Measurements from ENCODE around the gene MRPL30.
"Not testable (repeated sequence)": the region's sequence is repeated elsewhere in the genome, so short reads cannot be mapped to it uniquely, and the experiment has no call there.

Gene MRPL30

DNA sequence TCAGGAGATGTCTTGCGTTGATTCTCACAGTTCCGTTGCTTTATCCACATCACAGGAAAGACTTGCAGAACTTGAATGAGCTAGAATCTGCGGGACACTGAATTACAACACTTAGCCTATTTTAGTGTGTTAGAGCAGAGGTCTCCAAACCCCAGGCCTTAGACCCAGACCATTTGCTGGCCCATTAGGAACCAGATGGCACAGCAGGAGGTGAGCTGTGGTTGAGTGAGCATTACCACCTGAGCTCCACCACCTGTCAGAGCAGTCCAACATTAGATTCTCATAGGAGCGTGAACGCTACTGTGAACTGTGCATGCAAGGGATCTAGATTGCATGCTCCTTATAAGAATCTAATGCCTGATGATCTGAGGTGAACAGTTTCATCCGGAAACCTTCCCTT is 3.8 kb downstream of the MRPL30 start:
- no peak for DNase-seq (ENCODE audit: low spot score)

DNA sequence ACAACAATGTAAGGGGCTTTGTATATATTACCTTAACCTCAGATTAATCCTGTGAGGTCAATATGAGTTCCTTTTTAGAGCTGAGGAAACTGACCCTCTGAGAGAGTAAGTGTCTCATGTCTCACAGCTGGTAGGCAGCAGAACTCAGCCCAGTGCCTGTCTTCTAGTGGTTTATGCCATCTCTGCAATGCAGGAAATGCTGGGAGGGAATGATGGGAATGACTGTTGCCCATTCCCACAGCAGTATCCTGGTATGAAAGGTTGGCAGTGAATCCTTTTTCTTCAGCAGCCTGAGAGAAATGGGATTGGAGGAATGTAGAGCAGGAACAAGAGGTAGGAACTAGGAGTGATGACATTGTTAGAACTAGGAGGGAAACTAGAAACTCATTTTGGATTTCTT is 6.0 kb downstream of the MRPL30 start:
- DNase-seq (ENCODE audit: low spot score) = no peak

DNA sequence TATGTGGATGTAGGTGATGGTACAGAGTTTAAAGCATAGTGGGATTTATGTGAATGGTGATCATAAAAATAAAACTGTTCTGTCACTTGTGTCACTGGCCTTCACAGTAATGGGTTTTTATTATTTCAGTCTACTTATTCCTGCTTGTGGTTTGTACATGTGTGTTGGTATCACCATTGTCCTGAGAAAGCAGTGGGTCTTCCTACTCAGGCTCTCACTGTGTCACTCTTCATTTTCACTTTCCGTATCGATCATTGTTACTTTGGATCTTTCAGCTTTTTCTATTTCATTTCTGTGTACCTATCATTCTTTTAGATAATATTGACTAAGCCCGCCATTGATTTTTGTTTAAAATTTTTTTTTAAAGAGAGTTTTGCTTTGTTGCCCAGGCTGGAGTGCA is 7.4 kb downstream of the MRPL30 start:
- DNase-seq (ENCODE audit: low spot score) = no peak

DNA sequence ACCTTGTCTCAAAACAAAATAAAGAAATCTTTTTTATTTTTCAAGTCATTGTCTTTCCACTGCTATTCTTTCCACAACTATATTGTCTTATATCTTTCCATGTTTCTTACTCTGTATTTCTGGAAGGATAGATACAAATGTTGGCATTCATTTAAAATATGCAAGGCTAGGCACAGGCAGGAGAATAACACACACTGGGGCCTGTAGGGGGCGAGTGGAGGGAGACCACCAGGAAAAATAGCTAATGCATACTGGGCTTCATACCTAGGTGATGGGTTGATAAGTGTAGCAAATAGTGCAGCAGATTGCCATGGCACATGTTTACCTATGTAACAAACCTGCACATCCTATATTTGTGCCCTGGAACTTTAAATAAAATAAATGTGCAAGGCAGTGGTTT is 9.6 kb downstream of the MRPL30 start:
- DNase-seq (ENCODE audit: low spot score) = no peak

DNA sequence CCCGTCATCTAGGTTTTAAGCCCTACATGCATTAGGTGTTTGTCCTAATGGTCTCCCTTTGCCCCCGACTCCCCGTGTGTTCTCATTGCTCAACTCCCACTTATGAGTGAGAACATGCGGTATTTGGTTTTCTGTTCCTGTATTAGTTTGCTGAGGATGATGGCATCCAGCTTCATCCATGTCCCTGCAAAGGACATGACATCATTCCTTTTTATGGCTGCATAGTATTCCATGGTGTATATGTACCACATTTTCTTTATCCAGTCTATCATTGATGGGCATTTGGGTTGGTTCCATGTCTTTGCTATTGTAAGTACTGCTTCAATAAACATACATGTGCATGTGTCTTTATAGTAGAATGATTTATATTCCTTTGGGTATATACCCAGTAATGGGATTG is 11.4 kb downstream of the MRPL30 start:
- not testable (repeated sequence) for DNase-seq (ENCODE audit: low spot score)

DNA sequence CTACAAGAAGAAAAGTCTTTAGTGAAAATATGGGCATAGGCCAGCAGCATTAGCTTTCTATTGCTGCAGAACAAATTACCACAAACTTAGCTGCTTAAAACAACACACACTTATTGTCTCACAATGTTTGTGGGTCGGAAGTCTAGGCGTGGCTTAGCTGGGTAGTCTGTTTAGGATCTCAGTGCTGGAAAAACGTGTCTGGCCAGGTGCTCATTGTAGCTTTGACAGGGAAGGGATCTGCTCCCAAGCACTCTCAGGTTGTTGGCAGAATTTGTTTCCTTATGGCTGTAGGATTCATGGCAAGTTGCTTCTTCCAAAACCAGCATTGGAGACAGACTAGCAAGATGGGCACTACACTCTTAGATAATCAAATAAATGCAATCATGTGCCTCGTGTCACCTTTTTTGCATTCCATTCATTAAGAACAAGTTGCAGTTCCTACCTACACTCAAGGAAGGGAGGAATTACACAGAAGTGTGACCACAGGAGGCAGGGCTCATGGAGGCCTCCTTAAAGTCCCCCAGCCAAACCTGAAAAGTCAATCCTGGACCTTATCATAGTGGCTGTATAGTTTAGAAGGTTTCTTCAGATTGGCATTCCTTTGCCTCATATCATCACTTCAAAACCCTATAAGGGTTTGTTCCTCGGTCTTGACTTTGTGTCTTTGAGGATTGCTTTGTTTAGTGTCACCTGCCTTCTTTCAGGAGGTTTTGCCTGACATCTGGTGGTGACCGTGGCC is 17.3 kb downstream of the MRPL30 start:
- no peak for DNase-seq (ENCODE audit: low spot score)

DNA sequence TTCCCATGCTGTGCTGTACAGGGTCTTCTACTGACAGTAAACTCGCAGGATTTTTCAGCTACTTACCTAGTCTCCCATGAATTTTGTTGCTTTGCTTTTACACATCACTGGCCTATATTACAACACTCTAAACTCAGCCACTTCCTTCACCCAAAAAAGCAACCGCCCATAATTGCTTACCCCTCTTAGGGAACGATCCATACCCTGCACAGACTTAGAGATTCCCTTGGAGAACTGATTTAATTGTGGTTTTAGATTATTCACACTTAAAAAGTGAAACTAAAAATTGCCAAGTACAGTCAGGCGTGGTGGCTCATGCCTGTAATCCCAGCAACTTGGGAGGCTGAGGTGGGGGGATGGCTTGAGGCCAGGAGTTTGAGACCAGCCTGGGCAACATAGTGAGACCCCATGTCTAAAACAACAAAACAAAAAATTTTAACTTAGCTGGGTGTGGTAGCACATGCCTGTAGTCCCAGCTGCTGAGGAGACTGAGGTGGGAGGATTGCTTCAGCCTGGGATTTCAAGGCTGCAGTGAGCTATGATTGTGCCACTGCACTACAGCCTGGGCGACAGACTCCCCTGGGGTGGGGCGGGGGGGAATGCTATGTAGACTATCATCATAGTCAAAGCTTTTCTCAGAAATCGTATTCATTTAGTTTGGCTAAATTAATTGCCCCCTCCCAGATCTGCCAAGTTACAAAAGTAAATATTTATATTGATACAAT is 19.3 kb downstream of the MRPL30 start:
- no peak for DNase-seq (ENCODE audit: low spot score)

DNA sequence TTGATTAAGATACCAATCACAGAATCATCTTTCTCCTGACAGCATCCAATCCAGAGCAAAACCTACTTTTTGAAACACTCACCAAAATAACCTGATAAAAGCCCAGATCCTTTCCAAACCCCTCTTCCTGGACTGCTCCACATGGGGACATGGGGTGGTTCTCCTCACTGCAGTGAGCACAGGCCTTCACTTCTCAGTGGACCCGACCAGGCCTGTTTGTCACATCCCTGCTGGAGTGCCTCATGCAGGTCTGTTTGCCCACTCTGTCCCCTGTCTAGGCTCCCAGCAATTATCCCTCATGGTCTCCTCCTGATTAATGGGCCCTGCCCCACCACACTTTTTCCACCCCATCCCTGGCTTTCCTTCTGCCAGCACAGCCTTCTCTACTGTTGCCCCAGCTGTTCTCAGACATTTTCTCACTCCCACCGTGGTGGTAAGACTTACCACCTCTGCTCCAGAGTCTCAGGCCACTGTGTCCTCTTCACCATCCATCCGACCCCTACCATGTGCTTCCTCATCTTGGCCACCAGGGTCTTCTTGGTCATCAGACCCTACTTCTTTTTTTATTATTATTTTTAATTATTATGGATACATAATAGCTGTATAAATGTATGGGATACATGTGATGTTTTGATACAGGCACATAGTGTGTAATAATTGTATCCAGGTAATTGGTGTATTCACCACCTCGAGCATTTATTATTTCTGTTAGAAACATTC is 21.1 kb downstream of the MRPL30 start:
- DNase-seq (ENCODE audit: low spot score) = no peak

DNA sequence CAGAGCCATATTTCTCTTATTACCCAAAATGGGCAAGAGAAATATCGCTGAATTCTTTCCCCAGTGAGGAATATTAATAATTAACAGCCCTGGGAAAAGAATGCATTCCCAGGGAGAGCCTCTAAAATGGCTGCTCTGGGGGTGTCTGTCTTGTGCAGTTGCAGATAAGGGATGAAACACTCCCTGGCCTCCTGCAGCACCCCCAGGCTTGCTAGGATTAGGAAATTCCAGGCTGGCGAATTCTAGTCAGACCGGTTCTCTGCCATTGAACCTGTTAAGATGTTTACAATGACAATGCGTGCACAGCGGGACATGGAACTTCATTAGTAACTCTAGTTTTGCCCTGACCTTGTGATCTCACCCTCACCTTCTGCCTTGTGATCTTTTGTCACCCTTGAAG is 24.5 kb downstream of the MRPL30 start:
- DNase-seq (ENCODE audit: low spot score) = no peak

DNA sequence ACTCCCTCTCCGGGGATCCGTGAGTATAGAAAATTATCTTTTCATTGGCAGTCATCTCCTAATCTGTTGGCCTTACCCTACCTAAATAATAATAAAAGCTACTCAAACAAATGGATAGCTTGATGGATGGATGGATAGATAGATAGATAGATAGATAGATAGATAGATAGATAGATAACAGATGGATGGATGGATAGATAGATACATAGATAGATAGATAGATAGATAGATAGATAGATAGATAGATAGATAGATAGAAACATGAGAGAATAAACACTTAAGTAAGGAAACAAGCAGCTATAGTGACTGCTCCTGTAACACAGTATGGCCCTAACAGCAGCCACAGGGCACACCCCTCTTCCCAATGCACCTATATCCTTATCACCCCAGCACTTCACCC is 35.1 kb downstream of the MRPL30 start:
- DNase-seq (ENCODE audit: low spot score) = no peak

DNA sequence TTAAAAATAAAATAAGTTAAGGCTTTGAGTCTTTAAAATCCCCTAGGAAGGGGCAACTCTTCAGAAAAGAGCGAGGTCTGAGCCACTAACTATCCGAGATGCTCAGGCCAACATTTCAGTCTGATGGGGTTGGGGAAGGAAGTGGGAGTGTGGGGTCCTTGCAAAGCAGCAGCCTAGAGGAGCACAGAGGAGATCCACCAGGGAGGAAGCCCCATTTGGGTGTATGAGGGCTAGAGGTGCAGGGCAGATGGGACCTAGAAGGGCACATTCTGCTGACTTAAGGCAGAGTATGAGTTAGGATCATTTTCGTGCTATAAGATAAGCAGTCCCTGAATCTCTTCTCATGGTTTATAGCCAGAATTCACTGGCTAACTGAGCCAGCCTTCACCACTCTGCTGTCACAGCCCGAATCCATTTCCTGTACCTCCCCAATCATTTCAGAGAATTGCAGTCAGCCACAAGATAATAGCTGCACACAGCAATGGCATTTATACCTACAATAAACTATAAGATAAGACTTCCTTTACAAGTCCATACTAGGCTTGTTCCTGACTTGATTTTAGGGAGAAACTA is 37.0 kb downstream of the MRPL30 start:
- DNase-seq (ENCODE audit: low spot score) = no peak

DNA sequence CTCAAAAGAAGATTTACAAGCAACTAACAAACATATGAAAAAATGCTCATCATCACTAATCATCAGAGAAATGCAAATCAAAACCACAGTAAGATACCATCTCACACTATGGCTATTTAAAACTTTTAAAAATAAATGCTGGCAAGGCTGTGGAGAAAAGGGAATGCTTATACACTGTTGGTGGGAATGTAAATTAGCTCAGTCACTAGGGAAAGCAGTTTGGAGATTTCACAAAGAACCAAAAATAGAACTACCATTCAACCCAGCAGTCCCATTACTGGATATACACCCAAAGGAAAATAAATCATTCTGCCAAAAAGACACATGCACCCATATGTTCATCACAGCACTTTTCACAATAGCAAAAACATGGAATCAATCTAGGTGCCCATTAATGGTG is 52.2 kb downstream of the MRPL30 start:
- DNase-seq (ENCODE audit: low spot score) = not testable (repeated sequence)

DNA sequence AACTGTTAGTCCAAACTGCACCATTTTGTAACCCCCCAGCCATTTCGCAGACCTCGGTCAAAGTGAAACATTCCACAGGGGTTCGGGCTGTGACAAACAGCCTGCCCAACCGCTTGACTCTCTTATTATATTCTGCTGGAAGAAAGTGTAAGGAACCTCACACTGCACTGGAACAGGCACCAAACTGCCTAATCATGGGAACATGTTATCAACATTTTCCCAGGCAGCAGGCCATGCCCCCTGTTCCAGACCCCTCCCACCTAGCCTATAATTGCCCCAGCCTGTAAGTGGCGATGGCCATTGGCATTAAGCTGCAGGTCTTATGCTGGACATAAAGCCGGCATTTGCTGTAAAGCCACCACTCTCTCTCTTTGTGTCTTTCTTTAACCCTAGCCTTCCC is 57.6 kb downstream of the MRPL30 start:
- DNase-seq (ENCODE audit: low spot score) = no peak

DNA sequence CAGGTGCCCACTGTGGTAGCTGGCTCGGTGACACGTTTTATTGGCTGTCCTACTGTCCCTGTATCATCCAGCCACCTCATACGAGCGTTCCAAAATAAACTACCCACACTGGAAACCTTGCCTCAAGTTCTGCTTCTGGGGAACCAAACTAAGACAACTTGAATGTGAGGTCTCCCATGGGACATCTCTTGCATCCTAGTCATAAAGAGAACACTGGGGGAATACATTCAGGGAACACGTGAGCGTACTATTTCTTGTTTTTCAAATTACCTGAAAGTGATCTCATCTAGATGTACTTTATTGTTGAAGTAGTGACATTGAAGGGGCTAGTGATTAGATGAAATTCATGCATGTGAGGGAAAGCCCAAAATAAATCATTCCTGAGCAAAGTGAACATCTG is 59.4 kb downstream of the MRPL30 start:
- DNase-seq (ENCODE audit: low spot score) = no peak

DNA sequence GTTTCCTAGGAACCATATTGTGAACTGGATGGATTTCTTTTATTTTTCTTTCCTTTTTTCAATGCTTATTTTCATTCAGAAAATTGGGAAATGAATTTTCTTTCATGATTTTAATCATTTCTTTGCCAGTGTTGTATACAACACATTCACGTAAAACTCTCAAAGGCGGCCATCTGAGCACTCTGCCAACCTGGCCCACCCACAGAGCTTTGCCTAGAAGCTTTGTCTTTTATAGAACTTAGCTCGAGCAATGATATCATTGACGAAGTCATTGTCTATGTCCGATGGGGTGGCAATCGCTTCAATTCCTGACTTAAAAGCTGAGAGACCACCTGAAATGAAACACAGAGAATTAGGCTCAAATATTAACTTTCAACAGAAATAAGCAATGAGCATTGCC is 61.2 kb downstream of the MRPL30 start:
- DNase-seq (ENCODE audit: low spot score) = no peak

Measured in AG08396 (cell line).